Right cardiac atrium (tissue), 5 donors: ENCODE data around the gene CRHBP. TPM values are rescaled to one million over a fixed set of nuclear protein-coding genes. Genes with fewer than 3 reads are reported as not detected.
"Not testable (repeated sequence)": the region's sequence is repeated elsewhere in the genome, so short reads cannot be mapped to it uniquely, and the experiment has no call there.

Experiments used
- ATAC-seq, 2 donors: fragments of 200-7000 bp; cut with Tn5 transposase; one replicate each; pipeline versions ENCODE4 v1.8.0 to v1.9.1; 2020; ENCODE audit warnings: moderate library complexity in 2 of 2, mild to moderate bottlenecking in 1 of 2
- DNase-seq, 3 donors: peaks; one replicate each; pipeline ENCODE4 v3.0.0-alpha.2; 2020
- H3K27ac ChIP-seq: one replicate; pipeline ENCODE4 v1.5.1; 2013; ENCODE audit warnings: mild to moderate bottlenecking, low read length, control low read depth, moderate library complexity
- H3K27me3 ChIP-seq: one replicate; pipeline ENCODE4 v1.6.1; 2013; ENCODE audit not compliant: control insufficient read depth, insufficient read depth
- H3K4me1 ChIP-seq: one replicate; pipeline ENCODE4 v1.6.1; 2013; ENCODE audit warnings: low read length; ENCODE audit not compliant: control insufficient read depth, insufficient read depth
- H3K4me3 ChIP-seq: one replicate; pipeline ENCODE4 v1.5.1; 2013; ENCODE audit warnings: low read length, control low read depth
- H3K9me3 ChIP-seq: one replicate; pipeline ENCODE4 v1.6.1; 2013; ENCODE audit warnings: low read length; ENCODE audit not compliant: control insufficient read depth
- WGBS: extraction: QIAGEN DNeasy Blood & Tissue Kit; methylation state at CpG from one replicate; pipeline ENCODE4 v1.1.7; 2013; 5-methylcytosine and 5-hydroxymethylcytosine counted together
- intact Hi-C, 4 donors: fragments of 100-400 bp; cut with DNase I; formaldehyde crosslinking; loops; one replicate each; pipeline versions ENCODE4 v1.11.0 to v1.14.0; 2022 to 2023
- polyA plus RNA-seq: library from polyadenylated mRNA; stranded (reverse); fragments of 200-250 nt; gene quantifications from one replicate; pipeline ENCODE4 v1.2.3, GENCODE V29; 2013
- total RNA-seq, 4 donors: library from RNA; stranded (reverse); fragmentation: NEBNext Ultra II Directional; extraction: Animal tissue kit (Norgen Biotek cat#: 25700); gene quantifications; one replicate each; pipeline ENCODE4 v1.2.1, GENCODE V29; 2021
- donor health status: healthy with polysubstance abuse.
- donor health status: DM: no; HTN: yes; CAD: no.
- donor health status: DM: no; HTN: no; CAD: no.
- donor health status: DM: no; HTN: yes; CAD: no; lungs with severe emphysema.
- donor health status: DM: yes; HTN: yes; CAD: no.

Gene CRHBP
- total and polyA plus RNA-seq, 5 donors: 3.0 to 5.0 (median 4.5) TPM

DNA sequence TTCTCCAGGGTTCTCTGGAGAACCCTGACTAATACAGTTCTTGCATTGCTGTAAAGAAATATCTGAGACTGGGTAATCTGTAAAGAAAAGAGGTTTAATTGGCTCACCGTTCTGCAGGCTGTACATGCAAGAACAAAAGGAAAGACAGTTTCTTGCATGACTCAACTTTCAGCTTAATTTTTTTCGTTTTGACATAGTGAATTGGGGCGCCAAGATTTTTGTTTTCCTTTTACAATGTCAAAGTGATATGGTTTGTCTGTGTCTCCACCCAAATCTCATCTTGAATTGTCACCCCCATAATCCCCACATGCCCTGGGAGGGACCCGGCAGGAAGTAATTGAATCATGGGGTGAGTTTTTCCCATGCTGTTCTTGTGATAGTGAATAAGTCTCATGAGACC, 11.8 kb upstream of the CRHBP start:
- Histone ChIP-seq H3K27me3 (no peaks in the 10 kb centered on the region), H3K27ac (no peak overlapping the region), H3K4me3 (no peak overlapping the region), H3K9me3 (no peaks in the 10 kb centered on the region), H3K4me1 (peaks cover 2% of the 10 kb centered on the region)
- 77% methylated on average over 4 of the region's 4 CpGs for WGBS
- intact Hi-C loops: no loop called here
- ATAC-seq (no peak), DNase-seq (no peak)

DNA sequence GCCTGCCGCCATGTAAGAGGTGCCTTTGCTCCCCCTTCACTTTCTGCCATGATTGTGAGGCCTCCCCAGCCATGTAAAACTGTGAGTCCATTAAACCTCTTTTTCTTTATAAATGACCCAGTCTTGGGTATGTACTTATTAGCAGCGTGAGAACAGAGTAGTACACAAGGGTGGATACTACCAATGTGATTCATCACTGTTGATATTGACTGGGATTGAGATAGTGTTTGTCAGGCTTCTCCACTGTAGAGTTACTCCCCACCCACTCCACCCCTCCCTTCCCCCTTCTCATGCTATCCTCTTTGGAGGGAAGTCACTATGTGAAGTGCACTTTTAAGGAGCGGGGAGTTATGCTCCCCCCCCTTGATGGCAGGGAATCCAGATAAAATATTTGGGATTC, 11.4 kb upstream of the CRHBP start:
- DNase-seq: no peak
- H3K27me3 ChIP-seq: no peaks in the 10 kb centered on the region
- WGBS: 88% methylated on average over 3 of the region's 3 CpGs
- no peak overlapping the region for H3K4me3 ChIP-seq
- peaks cover 2% of the 10 kb centered on the region for H3K4me1 ChIP-seq
- no peak overlapping the region for H3K27ac ChIP-seq
- intact Hi-C loops: no loop called here
- H3K9me3 ChIP-seq: no peaks in the 10 kb centered on the region
- ATAC-seq: no peak

DNA sequence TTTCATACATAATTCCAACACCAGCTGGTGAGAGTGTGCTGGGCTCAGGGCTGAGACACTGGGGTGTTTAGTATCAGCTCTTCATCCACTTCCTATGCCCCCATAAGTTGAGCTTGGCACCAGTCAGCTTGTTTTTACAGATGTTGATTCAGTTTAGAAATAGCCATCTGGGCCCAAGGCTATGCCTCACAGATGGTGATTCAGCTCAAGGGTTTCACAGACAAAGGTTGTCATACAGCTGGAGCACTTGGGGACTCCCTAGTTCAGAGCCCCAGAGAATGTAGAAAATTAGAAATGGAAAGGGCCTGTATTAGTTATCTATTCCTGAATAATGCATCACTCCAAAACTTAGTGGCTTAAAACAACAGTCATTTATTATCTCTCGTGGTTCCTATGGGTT, 10.3 kb upstream of the CRHBP start:
- WGBS: 86% methylated on average over 1 of the region's 1 CpG

DNA sequence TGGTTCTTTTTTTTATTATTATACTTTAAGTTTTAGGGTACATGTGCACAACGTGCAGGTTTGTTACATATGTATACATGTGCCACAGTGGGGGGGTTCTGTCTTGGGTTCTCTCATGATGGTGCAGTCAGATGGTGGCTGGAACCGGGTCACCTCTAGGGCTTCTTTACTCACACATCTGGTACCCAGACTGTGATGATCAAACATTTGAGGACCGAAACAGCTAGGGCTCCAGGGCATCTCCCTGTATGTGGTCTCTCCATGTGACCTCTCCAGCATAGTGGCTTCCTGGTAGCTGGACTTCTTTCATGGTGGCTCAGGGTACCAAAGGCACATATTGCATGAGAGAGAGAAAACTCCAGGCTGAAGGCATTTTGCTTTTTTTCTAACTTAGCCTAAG, 9.8 kb upstream of the CRHBP start:
- WGBS: 92% methylated on average over 3 of the region's 3 CpGs
- intact Hi-C loops: no loop called here

More for the DNA sequence above, 10.3 kb upstream of the CRHBP start:
- Histone ChIP-seq H3K27me3 (no peaks in the 10 kb centered on the region), H3K4me1 (peaks cover 2% of the 10 kb centered on the region), H3K27ac (no peak overlapping the region), H3K4me3 (no peak overlapping the region), H3K9me3 (no peaks in the 10 kb centered on the region)
- no peak for ATAC-seq
- intact Hi-C loops: no loop called here
- no peak for DNase-seq

DNA sequence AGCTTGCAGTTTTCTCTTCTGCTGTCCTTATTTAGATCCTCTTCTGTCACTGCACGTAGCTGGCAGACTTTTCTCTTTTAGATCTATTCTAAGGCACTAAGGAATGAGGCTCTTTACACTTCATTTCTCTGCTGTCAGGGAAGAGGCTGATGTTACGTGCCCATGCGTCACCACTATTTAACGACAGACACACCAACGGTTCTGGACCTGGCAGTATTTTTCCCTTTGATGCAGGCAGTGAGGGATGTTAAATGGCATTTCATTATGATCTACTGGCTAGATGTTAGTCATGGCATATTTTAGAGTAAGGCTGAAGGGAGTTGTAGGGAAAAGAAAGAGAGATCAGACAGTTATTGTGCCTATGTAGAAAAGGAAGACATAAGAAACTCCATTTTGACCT, 8.2 kb upstream of the CRHBP start:
- peaks cover 2% of the 10 kb centered on the region for H3K4me1 ChIP-seq
- no peaks in the 10 kb centered on the region for H3K27me3 ChIP-seq
- no peak for DNase-seq
- no peak for ATAC-seq
- no peak overlapping the region for H3K4me3 ChIP-seq
- no peak overlapping the region for H3K27ac ChIP-seq
- no peaks in the 10 kb centered on the region for H3K9me3 ChIP-seq
- WGBS: 45% methylated on average over 5 of the region's 5 CpGs
- intact Hi-C loops: no loop called here

More for the DNA sequence above, 9.8 kb upstream of the CRHBP start:
- Histone ChIP-seq H3K27me3 (no peaks in the 10 kb centered on the region), H3K9me3 (no peaks in the 10 kb centered on the region), H3K4me1 (peaks cover 2% of the 10 kb centered on the region), H3K4me3 (no peak overlapping the region), H3K27ac (no peak overlapping the region)
- DNase-seq (no peak), ATAC-seq (no peak)

DNA sequence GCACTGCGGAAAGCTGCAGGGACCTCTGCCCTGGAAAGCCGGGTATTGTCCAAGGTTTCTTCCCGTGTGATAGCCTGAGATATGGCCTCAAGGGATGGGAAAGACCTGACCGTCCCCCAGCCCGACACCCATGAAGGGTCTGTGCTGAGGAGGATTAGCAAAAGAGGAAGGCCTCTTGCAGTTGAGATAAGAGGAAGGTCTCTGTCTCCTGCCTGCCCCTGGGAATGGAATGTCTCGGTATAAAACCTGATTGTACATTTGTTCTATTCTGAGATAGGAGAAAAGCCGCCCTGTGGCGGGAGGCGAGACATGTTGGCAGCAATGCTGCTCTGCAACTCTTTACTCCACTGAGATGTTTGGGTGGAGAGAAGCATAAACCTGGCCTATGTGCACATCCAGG, 7.6 kb upstream of the CRHBP start:
- peak in 1 of 3 donors; percentile 16 for DNase-seq
- H3K4me1 ChIP-seq, H3K27ac ChIP-seq, ATAC-seq, H3K4me3 ChIP-seq, H3K27me3 ChIP-seq, intact Hi-C loops, H3K9me3 ChIP-seq: not testable (repeated sequence)
- 31% methylated on average over 9 of the region's 9 CpGs for WGBS

DNA sequence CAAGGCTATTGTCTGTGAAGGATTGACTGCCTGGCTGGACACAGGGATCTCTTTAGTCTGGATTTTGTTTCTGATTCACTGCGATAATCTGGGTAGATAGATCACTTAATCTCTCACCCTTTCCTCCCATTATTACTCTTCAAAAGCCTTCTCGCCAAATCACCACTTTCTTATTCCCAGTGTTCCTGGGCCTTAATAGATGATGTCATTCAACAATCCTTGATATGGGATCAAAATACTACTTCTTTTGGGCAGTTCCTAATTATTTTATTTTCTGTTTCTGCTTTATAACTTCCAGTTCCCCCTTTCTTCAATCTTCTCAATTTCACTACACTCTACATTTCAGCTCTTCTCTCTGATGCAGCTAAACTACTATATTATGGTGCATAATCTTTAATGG, 6.8 kb upstream of the CRHBP start:
- no peak for DNase-seq
- intact Hi-C loops: no loop called here

DNA sequence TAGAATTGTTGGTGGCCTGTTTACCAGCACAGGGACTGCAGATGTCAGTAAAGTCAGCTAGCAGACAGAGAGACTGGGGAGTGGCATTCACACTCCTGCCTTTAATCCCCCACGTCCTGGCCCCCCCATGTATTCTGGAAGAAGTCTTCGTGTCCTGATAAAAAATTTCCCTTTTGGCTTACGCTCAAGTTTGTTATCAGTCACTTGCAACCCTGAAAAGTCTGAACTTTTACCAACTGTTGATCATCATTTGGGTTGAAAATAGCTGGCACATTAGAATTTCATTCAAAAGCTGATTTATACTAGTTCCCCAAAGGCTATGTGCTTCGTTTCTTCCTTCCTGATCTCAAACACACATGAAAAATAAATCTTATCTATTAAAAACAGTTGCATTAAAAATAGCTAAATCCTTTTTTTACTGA, 5.8 kb upstream of the CRHBP start:
- peak in 2 of 3 donors; percentile 15 to 24 for DNase-seq
- Histone ChIP-seq H3K4me3 (no peak overlapping the region), H3K27ac (no peak overlapping the region), H3K4me1 (peaks cover 2% of the 10 kb centered on the region), H3K27me3 (no peaks in the 10 kb centered on the region), H3K9me3 (no peaks in the 10 kb centered on the region)
- 19% methylated on average over 4 of the region's 4 CpGs for WGBS
- intact Hi-C loops: no loop called here
- ATAC-seq: peak; percentile 48 to 81

More for the DNA sequence above, 6.8 kb upstream of the CRHBP start:
- WGBS: 70% methylated on average over 2 of the region's 2 CpGs
- Histone ChIP-seq H3K27me3 (no peaks in the 10 kb centered on the region), H3K9me3 (no peaks in the 10 kb centered on the region), H3K4me1 (peaks cover 2% of the 10 kb centered on the region), H3K27ac (no peak overlapping the region), H3K4me3 (no peak overlapping the region)
- no peak for ATAC-seq

DNA sequence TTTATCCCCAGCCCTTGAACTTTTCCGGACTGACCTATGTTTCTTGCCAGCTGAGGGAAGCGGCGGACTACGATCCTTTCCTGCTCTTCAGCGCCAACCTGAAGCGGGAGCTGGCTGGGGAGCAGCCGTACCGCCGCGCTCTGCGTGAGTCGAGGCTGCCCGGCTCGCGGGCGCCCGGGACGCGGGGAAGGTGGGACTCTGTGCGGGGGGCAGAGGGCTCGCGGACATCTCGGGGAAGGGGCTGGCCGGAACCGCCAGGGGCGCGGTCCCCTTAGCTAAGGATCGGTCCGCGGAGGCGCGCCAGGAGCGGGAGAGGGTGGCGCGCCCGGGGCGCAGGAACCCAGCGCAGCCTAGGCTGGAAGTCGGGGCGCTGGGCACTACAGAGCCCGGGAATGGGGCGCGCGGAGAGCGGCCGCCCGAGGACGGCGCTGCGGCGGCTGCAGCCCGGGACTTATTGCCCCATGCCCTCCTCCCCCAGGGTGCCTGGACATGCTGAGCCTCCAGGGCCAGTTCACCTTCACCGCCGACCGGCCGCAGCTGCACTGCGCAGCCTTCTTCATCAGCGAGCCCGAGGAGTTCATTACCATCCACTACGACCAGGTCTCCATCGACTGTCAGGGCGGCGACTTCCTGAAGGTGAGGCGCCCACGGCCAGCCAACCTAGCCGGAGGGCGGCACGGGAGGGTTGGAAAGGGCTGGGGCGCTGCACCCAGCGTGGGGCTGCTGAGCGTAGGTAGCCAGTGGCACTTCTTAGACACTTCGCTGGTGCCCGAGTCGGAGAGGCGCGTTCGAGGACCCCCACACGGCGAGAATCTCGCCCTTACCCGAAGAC, 922 bp downstream of the CRHBP start:
- DNase-seq (peak; percentile 13 to 46 (median 37)), ATAC-seq (peak; percentile 62 to 78)
- no peaks in the 10 kb centered on the region for H3K4me1 ChIP-seq
- H3K9me3 ChIP-seq: no peaks in the 10 kb centered on the region
- under 1% methylated on average over 81 of the region's 81 CpGs for WGBS
- H3K4me3 ChIP-seq: peak overlapping the region; percentile 38
- intact Hi-C loops: no loop called here
- peak overlapping the region; percentile 42 for H3K27ac ChIP-seq
- no peaks in the 10 kb centered on the region for H3K27me3 ChIP-seq

DNA sequence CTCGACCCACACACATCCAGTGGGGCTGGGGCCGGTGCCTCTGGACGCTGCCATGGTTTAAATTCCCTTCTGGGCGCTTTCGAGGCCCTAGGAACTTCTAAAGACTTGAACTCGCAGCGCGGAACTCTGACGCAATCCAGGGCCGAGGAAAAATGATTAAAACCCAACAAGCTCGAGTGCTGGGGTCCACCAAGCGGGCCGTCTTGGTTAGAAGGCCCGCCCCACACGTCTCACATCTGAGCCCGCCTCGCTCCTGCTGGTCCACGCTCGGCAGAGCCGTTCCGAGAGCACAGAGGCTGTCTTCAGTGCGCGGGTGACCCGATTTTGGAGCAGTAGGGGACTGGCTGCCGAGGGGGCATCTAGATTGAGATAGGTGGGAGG, 1.5 kb downstream of the CRHBP start:
- H3K4me3 ChIP-seq: peak overlapping the region; percentile 38
- H3K27ac ChIP-seq: peak overlapping the region; percentile 42
- 5% methylated on average over 25 of the region's 25 CpGs for WGBS
- intact Hi-C loops: no loop called here
- H3K27me3 ChIP-seq: no peaks in the 10 kb centered on the region
- H3K4me1 ChIP-seq: no peaks in the 10 kb centered on the region
- no peaks in the 10 kb centered on the region for H3K9me3 ChIP-seq
- ATAC-seq: peak in 1 of 2 donors; percentile 62
- peak; percentile 15 to 53 (median 30) for DNase-seq

DNA sequence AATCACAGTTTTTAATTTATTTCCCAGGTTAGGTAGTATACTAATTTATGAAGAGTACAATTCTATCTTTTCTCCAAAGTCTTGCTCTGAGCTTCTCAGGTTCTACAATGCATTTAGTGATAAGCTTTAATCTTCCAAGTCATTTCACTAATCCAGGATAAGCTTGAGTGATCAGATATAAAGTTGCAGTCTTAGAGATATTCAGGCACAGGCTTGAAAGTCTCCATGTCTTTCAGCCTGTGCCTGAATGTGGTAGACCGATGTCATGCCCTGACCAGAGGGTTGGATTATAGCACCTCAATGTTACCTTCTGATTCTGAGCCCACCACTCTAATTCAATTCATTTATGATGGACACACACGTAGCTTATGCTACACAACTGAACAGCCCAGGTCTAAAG, 3.2 kb downstream of the CRHBP start:
- intact Hi-C loops: no loop called here
- WGBS: 88% methylated on average over 2 of the region's 2 CpGs
- H3K4me1 ChIP-seq: no peaks in the 10 kb centered on the region
- H3K27me3 ChIP-seq: no peaks in the 10 kb centered on the region
- no peak overlapping the region for H3K27ac ChIP-seq
- ATAC-seq: no peak
- DNase-seq: no peak
- no peak overlapping the region for H3K4me3 ChIP-seq
- H3K9me3 ChIP-seq: no peaks in the 10 kb centered on the region
